ENCODE results near the gene EYA4.

The EYA4 gene

DNA sequence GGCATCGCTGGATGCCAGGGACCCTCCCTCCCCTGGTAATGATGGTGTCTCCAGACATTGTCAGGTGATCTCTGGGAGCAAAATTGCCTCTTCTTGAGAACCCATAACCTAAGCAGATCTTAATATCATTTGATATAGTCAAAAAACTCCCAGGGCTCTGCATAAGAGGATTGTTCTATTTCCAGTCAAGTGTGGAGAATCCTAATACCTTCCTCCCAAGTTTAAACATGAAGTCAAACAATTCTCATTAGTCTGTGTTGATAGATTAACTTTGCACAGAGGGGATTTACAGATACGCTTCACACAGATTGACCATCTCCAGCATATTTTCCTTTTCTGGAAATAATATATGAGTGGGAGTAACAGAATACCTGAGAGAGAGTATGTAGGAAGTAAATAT, 10.5 kb downstream of the EYA4 start:
- H3K9ac ChIP-seq (ENCODE audit: low read depth, low read length, poor library complexity, severe bottlenecking) = no peak overlapping the region
- H3K79me2 ChIP-seq (ENCODE audit: insufficient read depth, low read length) = no peaks in the 10 kb centered on the region
- H3K9me2 ChIP-seq (replicated peaks; ENCODE audit: low read depth, low read length) = 0 out of 2 replicates have a peak, but pooled peaks cover 3% of the 10 kb centered on the region
- H3K9me3 ChIP-seq (ENCODE audit: insufficient read depth, low read depth, low read length) = no peaks in the 10 kb centered on the region
- H3K4me2 ChIP-seq (ENCODE audit: low read depth, low read length, poor library complexity, severe bottlenecking) = no peak overlapping the region
- no peaks in the 10 kb centered on the region for H3K27me3 ChIP-seq (ENCODE audit: insufficient read depth, low read length, poor library complexity, severe bottlenecking)
- no peaks in the 10 kb centered on the region for H3K4me1 ChIP-seq (ENCODE audit: insufficient read depth, low read length, poor library complexity, severe bottlenecking)
- H3K36me3 ChIP-seq (ENCODE audit: insufficient read depth, low read length) = no peaks in the 10 kb centered on the region
- H3K4me3 ChIP-seq (ENCODE audit: low read length, poor library complexity, severe bottlenecking) = no peak overlapping the region
- no peak overlapping the region for H2AFZ ChIP-seq (ENCODE audit: low read length)
- H3F3A ChIP-seq (ENCODE audit: low read depth) = no peaks in the 10 kb centered on the region
- TF ChIP-seq EZH2phosphoT487 (IDR thresholded peaks at IDR 0.05; ENCODE audit: borderline replicate concordance) = no peak
- TF ChIP-seq, protein P1, sequence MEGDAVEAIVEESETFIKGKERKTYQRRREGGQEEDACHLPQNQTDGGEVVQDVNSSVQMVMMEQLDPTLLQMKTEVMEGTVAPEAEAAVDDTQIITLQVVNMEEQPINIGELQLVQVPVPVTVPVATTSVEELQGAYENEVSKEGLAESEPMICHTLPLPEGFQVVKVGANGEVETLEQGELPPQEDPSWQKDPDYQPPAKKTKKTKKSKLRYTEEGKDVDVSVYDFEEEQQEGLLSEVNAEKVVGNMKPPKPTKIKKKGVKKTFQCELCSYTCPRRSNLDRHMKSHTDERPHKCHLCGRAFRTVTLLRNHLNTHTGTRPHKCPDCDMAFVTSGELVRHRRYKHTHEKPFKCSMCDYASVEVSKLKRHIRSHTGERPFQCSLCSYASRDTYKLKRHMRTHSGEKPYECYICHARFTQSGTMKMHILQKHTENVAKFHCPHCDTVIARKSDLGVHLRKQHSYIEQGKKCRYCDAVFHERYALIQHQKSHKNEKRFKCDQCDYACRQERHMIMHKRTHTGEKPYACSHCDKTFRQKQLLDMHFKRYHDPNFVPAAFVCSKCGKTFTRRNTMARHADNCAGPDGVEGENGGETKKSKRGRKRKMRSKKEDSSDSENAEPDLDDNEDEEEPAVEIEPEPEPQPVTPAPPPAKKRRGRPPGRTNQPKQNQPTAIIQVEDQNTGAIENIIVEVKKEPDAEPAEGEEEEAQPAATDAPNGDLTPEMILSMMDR (conservative IDR thresholded peaks at IDR 0.05; ENCODE audit: low read length) = no peak
- H4K20me1 ChIP-seq (ENCODE audit: insufficient read depth, low read length, poor library complexity, severe bottlenecking) = no peaks in the 10 kb centered on the region

- H3K36me3 ChIP-seq (ENCODE audit: insufficient read depth, low read length) = no peaks in the 10 kb centered on the region
- H3F3A ChIP-seq (ENCODE audit: low read depth) = no peaks in the 10 kb centered on the region
- 0 out of 2 replicates have a peak, but pooled peaks cover 3% of the 10 kb centered on the region for H3K9me2 ChIP-seq (replicated peaks; ENCODE audit: low read depth, low read length)
- no peak overlapping the region for H3K4me3 ChIP-seq (ENCODE audit: low read length, poor library complexity, severe bottlenecking)
- no peak overlapping the region for H3K9ac ChIP-seq (ENCODE audit: low read depth, low read length, poor library complexity, severe bottlenecking)
- H3K27me3 ChIP-seq (ENCODE audit: insufficient read depth, low read length, poor library complexity, severe bottlenecking) = no peaks in the 10 kb centered on the region
- no peak overlapping the region for H3K4me2 ChIP-seq (ENCODE audit: low read depth, low read length, poor library complexity, severe bottlenecking)
- H3K9me3 ChIP-seq (ENCODE audit: insufficient read depth, low read depth, low read length) = no peaks in the 10 kb centered on the region
- TF ChIP-seq, protein P1 (conservative IDR thresholded peaks at IDR 0.05; ENCODE audit: low read length) = no peak
- TF ChIP-seq EZH2phosphoT487 (IDR thresholded peaks at IDR 0.05; ENCODE audit: borderline replicate concordance) = no peak
- H3K4me1 ChIP-seq (ENCODE audit: insufficient read depth, low read length, poor library complexity, severe bottlenecking) = no peaks in the 10 kb centered on the region
- H4K20me1 ChIP-seq (ENCODE audit: insufficient read depth, low read length, poor library complexity, severe bottlenecking) = no peaks in the 10 kb centered on the region
- no peak overlapping the region for H2AFZ ChIP-seq (ENCODE audit: low read length)
- no peaks in the 10 kb centered on the region for H3K79me2 ChIP-seq (ENCODE audit: insufficient read depth, low read length)
Measured at GRCh38 chr6:133254552-133255228, 13.5 kb downstream of the EYA4 start.

DNA sequence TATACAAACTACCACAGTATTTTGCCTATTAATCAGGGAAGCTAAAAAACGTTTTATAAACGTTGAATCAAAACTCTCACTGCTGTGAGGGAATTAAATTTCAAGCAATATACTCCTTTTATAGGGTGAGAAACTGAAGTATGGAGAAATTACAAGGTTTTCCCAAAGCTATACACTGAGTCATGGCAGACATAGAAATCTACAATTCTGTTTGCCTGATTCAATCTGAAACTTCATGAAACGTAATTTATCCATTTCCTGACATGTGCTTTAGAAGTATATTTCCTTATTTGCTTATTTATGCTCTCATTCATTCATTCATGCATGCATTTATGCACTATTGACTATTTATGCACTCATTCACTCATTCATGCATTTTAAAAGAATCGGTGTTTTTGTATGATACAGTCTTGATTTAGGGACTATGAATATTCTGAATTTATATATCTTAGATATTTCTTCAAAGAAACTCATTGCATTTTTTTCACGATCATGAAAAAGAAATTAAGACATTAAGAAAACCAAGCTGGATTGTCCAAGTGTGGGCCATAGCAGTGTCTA, 16.5 kb downstream of the EYA4 start:
- no peaks in the 10 kb centered on the region for H3F3A ChIP-seq (ENCODE audit: low read depth)
- no peaks in the 10 kb centered on the region for H3K9me2 ChIP-seq (replicated peaks; ENCODE audit: low read depth, low read length)
- no peaks in the 10 kb centered on the region for H3K4me1 ChIP-seq (ENCODE audit: insufficient read depth, low read length, poor library complexity, severe bottlenecking)
- no peak overlapping the region for H3K9ac ChIP-seq (ENCODE audit: low read depth, low read length, poor library complexity, severe bottlenecking)
- H3K4me2 ChIP-seq (ENCODE audit: low read depth, low read length, poor library complexity, severe bottlenecking) = no peak overlapping the region
- no peaks in the 10 kb centered on the region for H3K9me3 ChIP-seq (ENCODE audit: insufficient read depth, low read depth, low read length)
- no peaks in the 10 kb centered on the region for H4K20me1 ChIP-seq (ENCODE audit: insufficient read depth, low read length, poor library complexity, severe bottlenecking)
- no peaks in the 10 kb centered on the region for H3K27me3 ChIP-seq (ENCODE audit: insufficient read depth, low read length, poor library complexity, severe bottlenecking)
- H2AFZ ChIP-seq (ENCODE audit: low read length) = no peak overlapping the region
- no peaks in the 10 kb centered on the region for H3K36me3 ChIP-seq (ENCODE audit: insufficient read depth, low read length)
- TF ChIP-seq EZH2phosphoT487 (IDR thresholded peaks at IDR 0.05; ENCODE audit: borderline replicate concordance) = no peak
- H3K4me3 ChIP-seq (ENCODE audit: low read length, poor library complexity, severe bottlenecking) = no peak overlapping the region
- no peaks in the 10 kb centered on the region for H3K79me2 ChIP-seq (ENCODE audit: insufficient read depth, low read length)
